Measurements from ENCODE around the gene AP1M2. TPM values are rescaled to one million over a fixed set of nuclear protein-coding genes. Genes with fewer than 3 reads are reported as not detected.
"Not testable (repeated sequence)": the region's sequence is repeated elsewhere in the genome, so short reads cannot be mapped to it uniquely, and the experiment has no call there.

AP1M2 gene
- total RNA-seq, 2 donors from 2014 or later, result 28.1 to 85.8 TPM

- no peaks in the 10 kb centered on the region for H3K36me3 ChIP-seq
- no peaks in the 10 kb centered on the region for H3K27me3 ChIP-seq (replicated peaks; ENCODE audit: insufficient read depth)
- intact Hi-C loops (cut with DNase I), result no loop called here
- no peak overlapping the region for H3K27ac ChIP-seq
- peak; percentile 74 for DNase-seq (ENCODE audit: low spot score)
- H3K9me3 ChIP-seq, result no peaks in the 10 kb centered on the region
- 44% methylated on average over 6 of the region's 6 CpGs for WGBS
- H3K4me1 ChIP-seq (replicated peaks), result no peaks in the 10 kb centered on the region
- TF ChIP-seq POLR2AphosphoS5 (IDR thresholded peaks at IDR 0.05) (peak; percentile 79), POLR2A (IDR thresholded peaks at IDR 0.05) (no peak)
- H3K4me3 ChIP-seq, result no peak overlapping the region
Measured at GRCh38 chr19:10535613-10536012, 51.5 kb downstream of the AP1M2 start.

- TF ChIP-seq POLR2A (IDR thresholded peaks at IDR 0.05), result no peak
- peak; percentile 61 for TF ChIP-seq POLR2AphosphoS5 (IDR thresholded peaks at IDR 0.05)
- Histone ChIP-seq H3K36me3 (no peaks in the 10 kb centered on the region), H3K27ac (peak overlapping the region in 1 of 2 donors; percentile 14)
Measured at GRCh38 chr19:10533646-10534386, 53.3 kb downstream of the AP1M2 start.

GRCh38 chr19:10532457-10532856 is 54.7 kb downstream of the AP1M2 start:
- no peaks in the 10 kb centered on the region for H3K4me1 ChIP-seq (replicated peaks)
- intact Hi-C loops (cut with DNase I), result no loop called here
- no peak overlapping the region for H3K27ac ChIP-seq
- no peak overlapping the region for H3K4me3 ChIP-seq
- TF ChIP-seq CTCF (IDR thresholded peaks at IDR 0.05), result no peak
- no peak for TF ChIP-seq POLR2AphosphoS5 (IDR thresholded peaks at IDR 0.05)
- no peak for TF ChIP-seq POLR2A (IDR thresholded peaks at IDR 0.05)
- no peaks in the 10 kb centered on the region for H3K27me3 ChIP-seq (replicated peaks; ENCODE audit: insufficient read depth)
- H3K9me3 ChIP-seq, result no peaks in the 10 kb centered on the region
- DNase-seq (ENCODE audit: low spot score), result no peak
- H3K36me3 ChIP-seq, result no peaks in the 10 kb centered on the region
- WGBS, result 88% methylated on average over 1 of the region's 1 CpG

More at GRCh38 chr19:10533646-10534386, 53.3 kb downstream of the AP1M2 start:
- 63% methylated on average over 10 of the region's 10 CpGs for WGBS
- Histone ChIP-seq H3K27me3 (replicated peaks; ENCODE audit: insufficient read depth) (no peaks in the 10 kb centered on the region), H3K4me3 (no peak overlapping the region), H3K4me1 (replicated peaks) (no peaks in the 10 kb centered on the region), H3K9me3 (no peaks in the 10 kb centered on the region)
- intact Hi-C loops (cut with DNase I), result no loop called here
- no peak for DNase-seq (ENCODE audit: low spot score)

- H3K4me3 ChIP-seq; H3K27me3 ChIP-seq (replicated peaks; ENCODE audit: insufficient read depth); H3K36me3 ChIP-seq; H3K27ac ChIP-seq; DNase-seq (ENCODE audit: low spot score); H3K9me3 ChIP-seq; intact Hi-C loops (cut with DNase I); H3K4me1 ChIP-seq (replicated peaks): not testable (repeated sequence)
- WGBS, result 89% methylated on average over 8 of the region's 8 CpGs
Measured at GRCh38 chr19:10526887-10527286, 60.2 kb downstream of the AP1M2 start.

GRCh38 chr19:10525636-10526035 is 61.5 kb downstream of the AP1M2 start:
- Histone ChIP-seq H3K27me3 (replicated peaks; ENCODE audit: insufficient read depth) (no peaks in the 10 kb centered on the region), H3K4me1 (replicated peaks) (no peaks in the 10 kb centered on the region), H3K4me3 (no peak overlapping the region), H3K27ac (no peak overlapping the region), H3K9me3 (no peaks in the 10 kb centered on the region), H3K36me3 (no peaks in the 10 kb centered on the region)
- TF ChIP-seq CTCF (IDR thresholded peaks at IDR 0.05) (no peak), POLR2A (IDR thresholded peaks at IDR 0.05) (no peak), POLR2AphosphoS5 (IDR thresholded peaks at IDR 0.05) (no peak)
- DNase-seq (ENCODE audit: low spot score), result no peak
- intact Hi-C loops (cut with DNase I), result no loop called here
- WGBS, result 85% methylated on average over 7 of the region's 7 CpGs

GRCh38 chr19:10523135-10523636 is 63.9 kb downstream of the AP1M2 start:
- H3K27me3 ChIP-seq (replicated peaks; ENCODE audit: insufficient read depth), result no peaks in the 10 kb centered on the region
- WGBS, result 57% methylated on average over 3 of the region's 3 CpGs
- no peaks in the 10 kb centered on the region for H3K36me3 ChIP-seq
- no peaks in the 10 kb centered on the region for H3K4me1 ChIP-seq (replicated peaks)
- intact Hi-C loops (cut with DNase I), result no loop called here
- no peak overlapping the region for H3K27ac ChIP-seq
- no peak overlapping the region for H3K4me3 ChIP-seq
- no peak for DNase-seq (ENCODE audit: low spot score)
- no peak for TF ChIP-seq CTCF (IDR thresholded peaks at IDR 0.05)
- no peak for TF ChIP-seq POLR2AphosphoS5 (IDR thresholded peaks at IDR 0.05)
- no peak for TF ChIP-seq POLR2A (IDR thresholded peaks at IDR 0.05)
- H3K9me3 ChIP-seq, result no peaks in the 10 kb centered on the region

MicroRNA genes within 50 kb of the gene (microRNA counts, 767-probe panel; counts per million panel counts)
- microRNA hsa-miR-1238, result 1,866 to 2,180 counts per million in 2 donors

Small RNA genes lying within 50 kb of the gene (microRNA-seq; reads per million reads assigned to microRNA genes)
- gene MIR1238, result not detected

Small RNA genes lying within 50 kb of the gene (small RNA-seq; reads per million reads assigned to genes)
- 0 reads per million in 2 donors for gene MIR1238
- 0 reads per million in 2 donors for gene RNU7-140P

Other genes with a start within 250 kb of the AP1M2 start
- 1 to 10 TPM; 6.4 to 6.5 TPM for gene ICAM3, start 247.7 kb downstream of the AP1M2 start, total RNA-seq
- 100 to 1,000 TPM in 1 of 2 donors, 10 to 100 TPM in 1; 90.8 to 161 TPM for gene TYK2, start 206.7 kb downstream of the AP1M2 start, total RNA-seq
- gene CDC37, start 183.8 kb downstream of the AP1M2 start, total RNA-seq, result 100 to 1,000 TPM; 135 to 159 TPM
- 10 to 100 TPM; 14.5 to 15.1 TPM for gene PDE4A, start 166.8 kb downstream of the AP1M2 start, total RNA-seq
- 10 to 100 TPM; 93.4 to 94.2 TPM for gene KEAP1, start 84.0 kb downstream of the AP1M2 start, total RNA-seq
- 10 to 100 TPM in 1 of 2 donors, 1 to 10 TPM in 1; 3.4 to 17.0 TPM for gene S1PR5, start 69.9 kb downstream of the AP1M2 start, total RNA-seq
- 10 to 100 TPM; 36.3 to 57.9 TPM for gene ATG4D, start 43.4 kb downstream of the AP1M2 start, total RNA-seq
- 10 to 100 TPM; 23.6 to 23.8 TPM for gene KRI1, start 21.3 kb downstream of the AP1M2 start, total RNA-seq
- gene CDKN2D, start 18.3 kb downstream of the AP1M2 start, total RNA-seq, result 1 to 10 TPM; 3.7 to 8.2 TPM
- gene SLC44A2, start 38.2 kb upstream of the AP1M2 start, total RNA-seq, result 100 to 1,000 TPM in 1 of 2 donors, 10 to 100 TPM in 1; 91.1 to 402 TPM
- gene ILF3, start 67.0 kb upstream of the AP1M2 start, total RNA-seq, result 100 to 1,000 TPM; 112 to 192 TPM
- gene QTRT1, start 114.1 kb upstream of the AP1M2 start, total RNA-seq, result 10 to 100 TPM; 45.0 to 49.0 TPM
- 100 to 1,000 TPM; 137 to 279 TPM for gene DNM2, start 130.8 kb upstream of the AP1M2 start, total RNA-seq
- 10 to 100 TPM; 41.9 to 47.8 TPM for gene TMED1, start 248.9 kb upstream of the AP1M2 start, total RNA-seq

Measured in prostate gland (tissue), 2 donors.